ENCODE measurements around the gene GSTO2. TPM values are rescaled to one million over a fixed set of nuclear protein-coding genes. Genes with fewer than 3 reads are reported as not detected.

Gene GSTO2
- total and polyA plus RNA-seq, 2 of the 13 experiments (the other 11 are each of a cell fraction or from before 2014, with no cell fraction given) = 2.1 to 7.9 TPM

DNA sequence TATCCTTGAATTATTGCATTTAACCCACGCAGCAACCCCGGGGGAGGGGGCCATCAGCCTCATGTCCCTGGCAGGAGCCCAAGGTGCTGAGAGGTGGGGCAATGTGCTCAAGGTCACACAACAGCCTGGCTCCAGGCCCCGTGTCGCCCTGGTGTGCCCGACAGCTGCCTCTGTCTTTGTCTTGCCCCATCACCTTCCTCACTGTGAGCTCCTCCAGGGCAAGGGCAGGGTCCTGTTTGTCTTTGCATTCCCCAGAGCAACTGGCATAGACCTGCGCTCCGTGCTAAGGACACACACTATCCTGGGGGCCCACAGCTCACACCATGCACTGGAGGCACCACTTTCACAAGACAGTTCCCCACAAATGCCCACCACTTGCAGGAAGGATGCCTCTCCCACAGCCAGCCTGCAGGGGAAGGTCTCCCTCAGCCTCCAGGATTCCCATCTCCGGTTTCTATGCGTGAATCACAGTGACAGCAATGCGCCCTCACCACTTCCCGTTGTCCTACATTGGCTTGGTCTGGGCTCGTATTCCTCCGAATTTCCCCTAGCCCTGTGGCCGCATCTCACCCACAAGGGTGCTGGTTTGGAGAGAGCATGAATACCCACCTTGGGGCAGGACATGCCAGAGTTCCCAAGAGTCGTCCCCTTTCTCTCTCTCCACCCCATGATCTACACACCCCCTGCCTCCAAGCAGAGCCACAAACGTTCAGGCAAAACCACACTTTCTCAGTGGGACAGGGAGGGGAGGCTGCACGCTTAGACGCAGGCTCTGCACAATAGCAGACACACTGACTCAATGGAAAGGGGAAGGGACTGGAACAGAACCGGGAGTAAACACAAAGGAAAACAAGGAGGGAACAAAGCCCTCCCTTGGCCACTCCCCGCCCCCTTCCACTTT is 59.0 kb downstream of the GSTO2 start (continued):
- TF ChIP-seq ZNF781 (CRISPR knock-in tag; IDR thresholded peaks at IDR 0.05; ENCODE audit: borderline replicate concordance, not compliant biosample characterization) = no peak
- TF ChIP-seq MYC (CRISPR knock-in tag; IDR thresholded peaks at IDR 0.05; ENCODE audit: borderline replicate concordance) = no peak
- TF ChIP-seq, protein P1, sequence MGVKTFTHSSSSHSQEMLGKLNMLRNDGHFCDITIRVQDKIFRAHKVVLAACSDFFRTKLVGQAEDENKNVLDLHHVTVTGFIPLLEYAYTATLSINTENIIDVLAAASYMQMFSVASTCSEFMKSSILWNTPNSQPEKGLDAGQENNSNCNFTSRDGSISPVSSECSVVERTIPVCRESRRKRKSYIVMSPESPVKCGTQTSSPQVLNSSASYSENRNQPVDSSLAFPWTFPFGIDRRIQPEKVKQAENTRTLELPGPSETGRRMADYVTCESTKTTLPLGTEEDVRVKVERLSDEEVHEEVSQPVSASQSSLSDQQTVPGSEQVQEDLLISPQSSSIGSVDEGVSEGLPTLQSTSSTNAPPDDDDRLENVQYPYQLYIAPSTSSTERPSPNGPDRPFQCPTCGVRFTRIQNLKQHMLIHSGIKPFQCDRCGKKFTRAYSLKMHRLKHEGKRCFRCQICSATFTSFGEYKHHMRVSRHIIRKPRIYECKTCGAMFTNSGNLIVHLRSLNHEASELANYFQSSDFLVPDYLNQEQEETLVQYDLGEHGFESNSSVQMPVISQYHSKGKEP (CRISPR knock-in tag; IDR thresholded peaks at IDR 0.05) = no peak
- no peak for TF ChIP-seq TEAD2 (CRISPR knock-in tag; IDR thresholded peaks at IDR 0.05)
- no peak for TF ChIP-seq ZNF333 (CRISPR knock-in tag; IDR thresholded peaks at IDR 0.05; ENCODE audit: borderline replicate concordance)
- no peak for TF ChIP-seq DMAP1 (CRISPR knock-in tag; IDR thresholded peaks at IDR 0.05)
- TF ChIP-seq ZNF318 (CRISPR knock-in tag; IDR thresholded peaks at IDR 0.05) = no peak
- no peak for TF ChIP-seq ATF1 (CRISPR knock-in tag; IDR thresholded peaks at IDR 0.05)
- no peak for TF ChIP-seq AGO1 (IDR thresholded peaks at IDR 0.05; ENCODE audit: low read depth, low read length, poor library complexity, severe bottlenecking)
- no peak for TF ChIP-seq DPF2 (CRISPR knock-in tag; IDR thresholded peaks at IDR 0.05; ENCODE audit: borderline replicate concordance, low read depth)
- no peak for TF ChIP-seq SAP130 (CRISPR knock-in tag; IDR thresholded peaks at IDR 0.05; ENCODE audit: low read depth)
- no peak for TF ChIP-seq ZSCAN22 (CRISPR knock-in tag; IDR thresholded peaks at IDR 0.05)
- TF ChIP-seq ONECUT2 (CRISPR knock-in tag; IDR thresholded peaks at IDR 0.05) = no peak
- TF ChIP-seq, protein P2, sequence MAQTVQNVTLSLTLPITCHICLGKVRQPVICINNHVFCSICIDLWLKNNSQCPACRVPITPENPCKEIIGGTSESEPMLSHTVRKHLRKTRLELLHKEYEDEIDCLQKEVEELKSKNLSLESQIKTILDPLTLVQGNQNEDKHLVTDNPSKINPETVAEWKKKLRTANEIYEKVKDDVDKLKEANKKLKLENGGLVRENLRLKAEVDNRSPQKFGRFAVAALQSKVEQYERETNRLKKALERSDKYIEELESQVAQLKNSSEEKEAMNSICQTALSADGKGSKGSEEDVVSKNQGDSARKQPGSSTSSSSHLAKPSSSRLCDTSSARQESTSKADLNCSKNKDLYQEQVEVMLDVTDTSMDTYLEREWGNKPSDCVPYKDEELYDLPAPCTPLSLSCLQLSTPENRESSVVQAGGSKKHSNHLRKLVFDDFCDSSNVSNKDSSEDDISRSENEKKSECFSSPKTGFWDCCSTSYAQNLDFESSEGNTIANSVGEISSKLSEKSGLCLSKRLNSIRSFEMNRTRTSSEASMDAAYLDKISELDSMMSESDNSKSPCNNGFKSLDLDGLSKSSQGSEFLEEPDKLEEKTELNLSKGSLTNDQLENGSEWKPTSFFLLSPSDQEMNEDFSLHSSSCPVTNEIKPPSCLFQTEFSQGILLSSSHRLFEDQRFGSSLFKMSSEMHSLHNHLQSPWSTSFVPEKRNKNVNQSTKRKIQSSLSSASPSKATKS (CRISPR knock-in tag; IDR thresholded peaks at IDR 0.05) = no peak
- TF ChIP-seq ARNTL (CRISPR knock-in tag; IDR thresholded peaks at IDR 0.05) = no peak
- TF ChIP-seq SRF (IDR thresholded peaks at IDR 0.05; ENCODE audit: low read depth, low read length) = no peak

Data from HepG2 (cell line).